ENCODE measurements around the gene SMG5. TPM values are rescaled to one million over a fixed set of nuclear protein-coding genes. Genes with fewer than 3 reads are reported as not detected.

The SMG5 gene
- polyA plus RNA-seq, 1 donor (not counting 4 experiments of a cell fraction or from before 2014, with no cell fraction given) = 22.4 TPM

DNA sequence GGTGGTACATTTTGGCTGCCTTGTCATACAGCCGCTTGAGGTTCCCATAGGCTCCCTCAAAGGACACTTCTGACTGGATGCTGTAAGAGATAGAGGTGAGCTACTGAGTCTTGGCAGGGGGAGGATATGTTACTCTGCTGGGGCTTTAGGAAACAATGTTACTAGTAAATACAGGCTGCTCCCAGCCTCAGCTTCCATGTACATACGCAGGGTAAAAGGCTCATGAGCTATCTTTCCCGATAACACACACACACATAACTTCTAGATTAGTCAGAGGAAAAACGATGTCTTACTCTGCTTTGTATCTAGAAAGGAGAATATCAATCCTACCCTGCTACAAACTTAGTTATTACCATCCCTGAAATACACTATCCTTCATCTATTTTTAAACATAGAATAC is 14.3 kb downstream of the SMG5 start:
- FAIRE-seq = no peak
- peaks cover 5% of the 10 kb centered on the region for H3K4me1 ChIP-seq (ENCODE audit: control insufficient read depth, extremely low read depth, insufficient read depth, low read length)
- H3K79me2 ChIP-seq (ENCODE audit: control insufficient read depth, insufficient read depth, low read length) = no peaks in the 10 kb centered on the region
- H3K27me3 ChIP-seq (ENCODE audit: control insufficient read depth, extremely low read depth, insufficient read depth, low read length) = no peaks in the 10 kb centered on the region
- no peaks in the 10 kb centered on the region for H3K9me3 ChIP-seq (ENCODE audit: control insufficient read depth, low read depth, low read length)
- H4K20me1 ChIP-seq (ENCODE audit: control insufficient read depth, extremely low read depth, insufficient read depth, low read length) = peaks cover 5% of the 10 kb centered on the region
- H3K4me2 ChIP-seq (ENCODE audit: control insufficient read depth, extremely low read depth, insufficient read depth, low read depth, low read length) = no peak overlapping the region
- no peak overlapping the region for H3K4me3 ChIP-seq (ENCODE audit: control insufficient read depth in 2 of 3, extremely low read depth in 1 of 3, insufficient read depth in 2 of 3, low read depth in 1 of 3, low read length in 3 of 3)
- TF ChIP-seq, protein P1, sequence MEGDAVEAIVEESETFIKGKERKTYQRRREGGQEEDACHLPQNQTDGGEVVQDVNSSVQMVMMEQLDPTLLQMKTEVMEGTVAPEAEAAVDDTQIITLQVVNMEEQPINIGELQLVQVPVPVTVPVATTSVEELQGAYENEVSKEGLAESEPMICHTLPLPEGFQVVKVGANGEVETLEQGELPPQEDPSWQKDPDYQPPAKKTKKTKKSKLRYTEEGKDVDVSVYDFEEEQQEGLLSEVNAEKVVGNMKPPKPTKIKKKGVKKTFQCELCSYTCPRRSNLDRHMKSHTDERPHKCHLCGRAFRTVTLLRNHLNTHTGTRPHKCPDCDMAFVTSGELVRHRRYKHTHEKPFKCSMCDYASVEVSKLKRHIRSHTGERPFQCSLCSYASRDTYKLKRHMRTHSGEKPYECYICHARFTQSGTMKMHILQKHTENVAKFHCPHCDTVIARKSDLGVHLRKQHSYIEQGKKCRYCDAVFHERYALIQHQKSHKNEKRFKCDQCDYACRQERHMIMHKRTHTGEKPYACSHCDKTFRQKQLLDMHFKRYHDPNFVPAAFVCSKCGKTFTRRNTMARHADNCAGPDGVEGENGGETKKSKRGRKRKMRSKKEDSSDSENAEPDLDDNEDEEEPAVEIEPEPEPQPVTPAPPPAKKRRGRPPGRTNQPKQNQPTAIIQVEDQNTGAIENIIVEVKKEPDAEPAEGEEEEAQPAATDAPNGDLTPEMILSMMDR (optimal IDR thresholded peaks at IDR 0.05 in 1 of 3, IDR thresholded peaks at IDR 0.05 in 1 of 3, conservative IDR thresholded peaks at IDR 0.05 in 1 of 3; ENCODE audit: extremely low read depth in 1 of 3, insufficient read depth in 2 of 3, low read length in 3 of 3) = no peak
- no peak for TF ChIP-seq EZH2 (IDR thresholded peaks at IDR 0.05; ENCODE audit: low read length)
- dilution Hi-C loops (cut with MboI; ENCODE audit: extremely low pct_ligation_motif_present, low sequenced_read_pairs) = no loop called here
- DNase-seq (ENCODE audit: low read depth, low spot score) = no peak
- H3K36me3 ChIP-seq (ENCODE audit: control insufficient read depth in 2 of 2, extremely low read depth in 1 of 2, insufficient read depth in 2 of 2, low read length in 2 of 2) = peaks cover 47 to 59% of the 10 kb centered on the region in 2 experiments
- no peak overlapping the region for H3K9ac ChIP-seq (ENCODE audit: control insufficient read depth, extremely low read depth, insufficient read depth, low read length)
- no peak overlapping the region for H3K27ac ChIP-seq (ENCODE audit: control insufficient read depth, insufficient read depth, low read length)
- H2AFZ ChIP-seq (ENCODE audit: control insufficient read depth, low read length) = no peak overlapping the region
- H3K9me1 ChIP-seq (ENCODE audit: control insufficient read depth, extremely low read depth, insufficient read depth, low read length) = peaks cover 5% of the 10 kb centered on the region

DNA sequence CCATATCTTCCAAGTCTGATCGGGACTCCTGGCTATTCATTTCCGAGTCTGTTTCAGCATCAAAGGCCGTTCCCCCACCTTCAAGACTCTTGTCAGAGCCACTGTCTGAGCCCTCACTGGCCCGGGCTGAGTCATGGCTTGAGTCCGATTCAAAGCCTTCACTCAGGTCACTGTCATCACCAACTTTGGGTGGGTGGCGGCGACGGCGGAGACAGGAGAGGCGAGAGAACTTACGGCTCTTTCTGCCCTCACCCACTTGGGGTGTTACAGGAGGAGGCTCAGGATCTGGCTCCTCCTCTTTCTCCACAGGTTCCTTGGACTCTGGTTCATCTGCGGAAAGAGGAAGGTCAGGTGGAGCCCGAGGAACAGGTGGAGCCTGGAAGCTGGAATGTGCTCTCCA is 16.6 kb downstream of the SMG5 start:
- H4K20me1 ChIP-seq (ENCODE audit: control insufficient read depth, extremely low read depth, insufficient read depth, low read length) = peaks cover 10% of the 10 kb centered on the region

More for the DNA sequence above, 16.6 kb downstream of the SMG5 start:
- TF ChIP-seq, protein P1 (optimal IDR thresholded peaks at IDR 0.05 in 1 of 3, IDR thresholded peaks at IDR 0.05 in 1 of 3, conservative IDR thresholded peaks at IDR 0.05 in 1 of 3; ENCODE audit: extremely low read depth in 1 of 3, insufficient read depth in 2 of 3, low read length in 3 of 3) = no peak
- no peak for TF ChIP-seq EZH2 (IDR thresholded peaks at IDR 0.05; ENCODE audit: low read length)
- Histone ChIP-seq H3K79me2 (ENCODE audit: control insufficient read depth, insufficient read depth, low read length) (no peaks in the 10 kb centered on the region), H3K4me3 (ENCODE audit: control insufficient read depth in 2 of 3, extremely low read depth in 1 of 3, insufficient read depth in 2 of 3, low read depth in 1 of 3, low read length in 3 of 3) (no peak overlapping the region), H3K36me3 (ENCODE audit: control insufficient read depth in 2 of 2, extremely low read depth in 1 of 2, insufficient read depth in 2 of 2, low read length in 2 of 2) (peaks cover 38 to 60% of the 10 kb centered on the region in 2 experiments), H3K4me1 (ENCODE audit: control insufficient read depth, extremely low read depth, insufficient read depth, low read length) (peaks cover 23% of the 10 kb centered on the region), H2AFZ (ENCODE audit: control insufficient read depth, low read length) (no peak overlapping the region), H3K27me3 (ENCODE audit: control insufficient read depth, extremely low read depth, insufficient read depth, low read length) (no peaks in the 10 kb centered on the region), H3K9me1 (ENCODE audit: control insufficient read depth, extremely low read depth, insufficient read depth, low read length) (peaks cover 6% of the 10 kb centered on the region), H3K27ac (ENCODE audit: control insufficient read depth, insufficient read depth, low read length) (no peak overlapping the region), H3K9ac (ENCODE audit: control insufficient read depth, extremely low read depth, insufficient read depth, low read length) (no peak overlapping the region), H3K9me3 (ENCODE audit: control insufficient read depth, low read depth, low read length) (no peaks in the 10 kb centered on the region), H3K4me2 (ENCODE audit: control insufficient read depth, extremely low read depth, insufficient read depth, low read depth, low read length) (no peak overlapping the region)
- no peak for FAIRE-seq
- DNase-seq (ENCODE audit: low read depth, low spot score) = no peak
- dilution Hi-C loops (cut with MboI; ENCODE audit: extremely low pct_ligation_motif_present, low sequenced_read_pairs) = no loop called here
